GM23338 (cell line): ENCODE data around the gene SYNE3.

Source experiments
- CREB1 ChIP-seq: fragments of 250-450 bp; sonication (Bioruptor Pico); IDR thresholded peaks from 2 replicates; pipeline ENCODE4 v1.5.0; 2020; ENCODE audit warnings: low read depth, mild to moderate bottlenecking, moderate library complexity
- CTCF ChIP-seq, 2 experiments: fragments of 200-600 bp in 1 of 2; sonication (generic) in 1 of 2; conservative IDR thresholded peaks; 2 replicates each; pipeline versions ENCODE4 v1.5.1 to v1.6.1; 2016 to 2017; ENCODE audit warnings: antibody characterized with exemption in 2 of 2, low read depth in 2 of 2, mild to moderate bottlenecking in 2 of 2, moderate library complexity in 1 of 2
- ETS1 ChIP-seq: IDR thresholded peaks from 2 replicates; pipeline ENCODE4 v1.6.1; 2016; ENCODE audit warnings: antibody characterized with exemption
- EZH2 ChIP-seq: fragments of 200-600 bp; sonication (generic); IDR thresholded peaks from one replicate; pipeline ENCODE4 v1.8.0; 2017; ENCODE audit warnings: antibody characterized with exemption, mild to moderate bottlenecking, low read depth; ENCODE audit not compliant: unreplicated experiment
- POLR2AphosphoS5 ChIP-seq: IDR thresholded peaks from 2 replicates; pipeline ENCODE4 v1.6.1; 2016; ENCODE audit warnings: antibody characterized with exemption, low read depth
- REST ChIP-seq: IDR thresholded peaks from one replicate; pipeline ENCODE4 v1.6.1; 2018; ENCODE audit warnings: antibody characterized with exemption; ENCODE audit not compliant: unreplicated experiment
- ZNF114 ChIP-seq: fragments of 250-450 bp; sonication (Bioruptor Pico); IDR thresholded peaks from 2 replicates; pipeline ENCODE4 v1.5.0; 2020; ENCODE audit warnings: mild to moderate bottlenecking, moderate library complexity
- ZNF331 ChIP-seq: fragments of 250-450 bp; sonication (Bioruptor Pico); IDR thresholded peaks from 2 replicates; pipeline ENCODE4 v1.5.0; 2020; ENCODE audit warnings: low read depth, mild to moderate bottlenecking, moderate library complexity

- TF ChIP-seq CTCF (conservative IDR thresholded peaks at IDR 0.05; ENCODE audit: low read depth in 2 of 2) (no peak), POLR2AphosphoS5 (no peak), EZH2 (no peak), ETS1 (no peak), REST (no peak), CREB1 (CRISPR knock-in tag) (no peak), ZNF331 (no peak), ZNF114 (CRISPR knock-in tag) (no peak)
These were observed 8.7 kb downstream of the SYNE3 start for GRCh38 chr14:95507701-95508103.
